ENCODE measurements around the gene PFDN1.

DNA sequence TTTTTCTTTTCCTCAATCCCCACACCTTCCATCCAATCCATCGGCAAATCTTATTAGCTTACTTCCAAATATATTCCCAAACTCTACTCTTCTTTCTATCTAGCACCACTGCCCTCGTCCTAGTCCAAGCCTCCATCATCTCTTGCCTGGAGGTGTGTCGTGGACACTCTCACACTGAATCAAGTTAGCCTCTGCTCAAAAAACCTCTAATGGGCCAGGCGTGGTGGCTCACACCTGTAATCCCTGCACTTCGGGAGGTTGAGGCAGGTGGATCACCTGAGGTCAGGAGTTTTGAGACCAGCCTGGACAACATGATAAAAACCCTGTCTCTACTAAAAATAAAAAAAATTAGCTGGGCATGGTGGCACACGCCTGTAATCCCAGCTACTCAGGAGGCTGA is 46.2 kb downstream of the PFDN1 start:
- TF ChIP-seq, protein P1, sequence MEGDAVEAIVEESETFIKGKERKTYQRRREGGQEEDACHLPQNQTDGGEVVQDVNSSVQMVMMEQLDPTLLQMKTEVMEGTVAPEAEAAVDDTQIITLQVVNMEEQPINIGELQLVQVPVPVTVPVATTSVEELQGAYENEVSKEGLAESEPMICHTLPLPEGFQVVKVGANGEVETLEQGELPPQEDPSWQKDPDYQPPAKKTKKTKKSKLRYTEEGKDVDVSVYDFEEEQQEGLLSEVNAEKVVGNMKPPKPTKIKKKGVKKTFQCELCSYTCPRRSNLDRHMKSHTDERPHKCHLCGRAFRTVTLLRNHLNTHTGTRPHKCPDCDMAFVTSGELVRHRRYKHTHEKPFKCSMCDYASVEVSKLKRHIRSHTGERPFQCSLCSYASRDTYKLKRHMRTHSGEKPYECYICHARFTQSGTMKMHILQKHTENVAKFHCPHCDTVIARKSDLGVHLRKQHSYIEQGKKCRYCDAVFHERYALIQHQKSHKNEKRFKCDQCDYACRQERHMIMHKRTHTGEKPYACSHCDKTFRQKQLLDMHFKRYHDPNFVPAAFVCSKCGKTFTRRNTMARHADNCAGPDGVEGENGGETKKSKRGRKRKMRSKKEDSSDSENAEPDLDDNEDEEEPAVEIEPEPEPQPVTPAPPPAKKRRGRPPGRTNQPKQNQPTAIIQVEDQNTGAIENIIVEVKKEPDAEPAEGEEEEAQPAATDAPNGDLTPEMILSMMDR (IDR thresholded peaks at IDR 0.05): no peak
- TF ChIP-seq POLR2A (IDR thresholded peaks at IDR 0.05): no peak
